ENCODE results near the gene FXR1.
"Not testable (repeated sequence)": the region's sequence is repeated elsewhere in the genome, so short reads cannot be mapped to it uniquely, and the experiment has no call there.

FXR1 gene

DNA sequence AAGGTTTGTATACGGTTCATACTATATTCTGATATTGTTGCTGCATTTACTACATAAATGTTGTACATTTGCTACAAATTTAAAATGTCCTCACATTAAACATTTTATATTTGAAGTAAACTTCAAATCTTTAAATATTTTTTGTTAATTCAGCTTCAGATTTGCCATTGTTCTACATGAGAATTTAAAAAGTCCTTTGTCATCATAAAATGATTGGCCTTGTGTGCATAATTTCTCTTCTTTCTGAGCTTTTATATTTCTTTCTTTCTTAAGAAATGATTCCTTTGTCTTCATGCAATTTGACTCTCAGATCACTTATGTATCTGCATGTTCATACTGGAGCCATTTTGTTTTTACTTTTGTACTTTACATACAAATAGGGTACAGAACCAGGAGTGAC lies 49.1 kb downstream of the FXR1 start:
- Histone ChIP-seq H3K36me3 (ENCODE audit: insufficient read depth, low read length) (peaks cover 89% of the 10 kb centered on the region), H3K4me3 (ENCODE audit: low read length) (no peak overlapping the region), H3K9me3 (ENCODE audit: low read length) (no peaks in the 10 kb centered on the region), H3K27me3 (ENCODE audit: insufficient read depth, low read length) (no peaks in the 10 kb centered on the region), H3K4me1 (ENCODE audit: insufficient read depth, low read length) (no peaks in the 10 kb centered on the region), H2AFZ (ENCODE audit: low read depth, low read length) (no peak overlapping the region)

DNA sequence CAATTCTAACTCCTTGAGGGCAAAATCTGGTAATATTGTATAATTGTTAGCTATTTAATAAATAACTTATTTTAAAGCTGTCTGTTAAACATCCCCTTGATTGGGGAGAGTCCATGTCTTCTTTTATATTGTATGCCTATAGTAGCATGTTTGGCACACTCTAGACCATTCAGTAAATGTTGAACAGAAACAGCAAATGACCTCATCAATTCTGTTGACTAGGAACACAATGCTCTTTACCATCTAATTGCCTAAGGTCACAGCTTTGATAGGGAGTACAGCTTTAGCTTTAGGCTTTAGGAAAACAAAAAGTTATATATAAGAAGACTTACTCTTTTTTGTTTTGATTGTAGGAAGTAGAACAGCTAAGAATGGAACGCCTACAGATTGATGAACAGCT lies 50.1 kb downstream of the FXR1 start:
- H3K4me3 ChIP-seq (ENCODE audit: low read length): no peak overlapping the region
- H2AFZ ChIP-seq (ENCODE audit: low read depth, low read length): no peak overlapping the region
- peaks cover 91% of the 10 kb centered on the region for H3K36me3 ChIP-seq (ENCODE audit: insufficient read depth, low read length)
- H3K4me1 ChIP-seq (ENCODE audit: insufficient read depth, low read length): no peaks in the 10 kb centered on the region
- H3K9me3 ChIP-seq (ENCODE audit: low read length): no peaks in the 10 kb centered on the region
- no peaks in the 10 kb centered on the region for H3K27me3 ChIP-seq (ENCODE audit: insufficient read depth, low read length)

- H3K36me3 ChIP-seq (ENCODE audit: insufficient read depth, low read length): peaks cover 89% of the 10 kb centered on the region
- no peaks in the 10 kb centered on the region for H3K27me3 ChIP-seq (ENCODE audit: insufficient read depth, low read length)
Observed at GRCh38 chr3:180970931-180971330, 58.5 kb downstream of the FXR1 start.

DNA sequence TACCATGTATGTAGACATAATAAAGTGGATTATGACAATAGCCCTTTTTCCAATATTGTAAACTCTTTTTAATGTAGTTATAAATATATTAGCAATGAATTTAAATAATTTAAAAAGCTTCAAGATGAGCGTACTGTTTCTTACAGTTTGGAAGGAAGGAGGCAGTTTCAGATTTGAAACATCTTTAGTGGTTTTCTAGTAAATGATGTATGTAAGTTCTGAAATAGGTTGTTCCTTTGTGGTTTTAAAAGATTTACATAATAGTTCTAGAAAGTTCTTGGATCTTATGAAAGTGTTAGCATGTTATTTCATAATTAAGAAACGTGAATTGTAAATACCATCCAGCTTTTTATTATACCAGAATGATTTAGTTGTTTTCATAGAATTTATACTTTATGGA lies 61.1 kb downstream of the FXR1 start:
- Histone ChIP-seq H3K36me3 (ENCODE audit: insufficient read depth, low read length) (peaks cover 89% of the 10 kb centered on the region), H3K4me3 (ENCODE audit: low read length) (no peak overlapping the region), H3K9me3 (ENCODE audit: low read length) (no peaks in the 10 kb centered on the region), H3K27me3 (ENCODE audit: insufficient read depth, low read length) (no peaks in the 10 kb centered on the region), H2AFZ (ENCODE audit: low read depth, low read length) (no peak overlapping the region), H3K4me1 (ENCODE audit: insufficient read depth, low read length) (peaks cover 7% of the 10 kb centered on the region)

More at GRCh38 chr3:180970931-180971330, 58.5 kb downstream of the FXR1 start:
- Histone ChIP-seq H3K4me1 (ENCODE audit: insufficient read depth, low read length) (no peaks in the 10 kb centered on the region), H3K9me3 (ENCODE audit: low read length) (no peaks in the 10 kb centered on the region), H3K4me3 (ENCODE audit: low read length) (no peak overlapping the region), H2AFZ (ENCODE audit: low read depth, low read length) (no peak overlapping the region)

DNA sequence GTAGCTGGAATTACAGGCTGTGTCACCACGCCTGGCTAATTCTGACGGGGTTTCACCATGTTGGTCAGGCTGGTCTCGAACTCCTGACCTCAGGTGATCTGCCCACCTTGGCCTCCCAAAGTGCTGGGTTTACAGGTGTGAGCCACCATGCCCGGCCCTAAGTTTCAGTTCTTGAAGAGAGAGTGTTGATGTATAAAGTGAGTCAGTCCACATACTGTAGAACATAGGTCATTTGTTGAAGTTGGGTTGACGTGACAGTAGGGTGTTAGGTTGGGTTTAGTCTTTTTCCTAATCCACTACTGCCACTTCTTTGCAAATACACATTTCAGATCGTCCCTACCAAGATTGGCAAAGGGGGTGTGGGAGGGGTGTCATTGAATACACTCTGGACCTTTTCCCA lies 61.8 kb downstream of the FXR1 start:
- Histone ChIP-seq H3K27me3 (ENCODE audit: insufficient read depth, low read length) (no peaks in the 10 kb centered on the region), H3K36me3 (ENCODE audit: insufficient read depth, low read length) (peaks cover 88% of the 10 kb centered on the region), H2AFZ (ENCODE audit: low read depth, low read length) (no peak overlapping the region)

DNA sequence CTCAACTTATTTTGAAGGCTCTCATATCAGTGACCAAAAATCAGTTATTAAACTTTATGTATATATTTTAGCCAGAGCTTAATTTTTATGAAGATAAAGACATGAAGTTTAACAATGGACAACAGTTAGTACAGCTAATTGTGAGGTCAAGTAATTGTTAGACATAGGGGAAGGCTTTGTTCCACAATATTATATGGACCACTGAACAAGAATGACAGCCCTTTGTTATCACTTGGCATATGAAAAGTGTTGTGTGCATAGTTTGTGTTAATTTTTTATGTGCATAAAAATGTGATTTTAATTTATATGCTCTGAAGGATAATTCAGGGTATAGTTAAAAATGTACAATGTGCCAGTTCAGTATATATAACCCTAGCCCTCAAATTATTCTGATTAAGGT lies 65.0 kb downstream of the FXR1 start:
- Histone ChIP-seq H3K9me3 (ENCODE audit: low read length) (no peaks in the 10 kb centered on the region), H3K36me3 (ENCODE audit: insufficient read depth, low read length) (peaks cover 65% of the 10 kb centered on the region), H3K27me3 (ENCODE audit: insufficient read depth, low read length) (no peaks in the 10 kb centered on the region), H3K4me3 (ENCODE audit: low read length) (no peak overlapping the region), H2AFZ (ENCODE audit: low read depth, low read length) (no peak overlapping the region), H3K4me1 (ENCODE audit: insufficient read depth, low read length) (peaks cover 7% of the 10 kb centered on the region)

More for the DNA sequence above, 61.8 kb downstream of the FXR1 start:
- Histone ChIP-seq H3K9me3 (ENCODE audit: low read length) (no peaks in the 10 kb centered on the region), H3K4me1 (ENCODE audit: insufficient read depth, low read length) (peaks cover 7% of the 10 kb centered on the region), H3K4me3 (ENCODE audit: low read length) (no peak overlapping the region)

DNA sequence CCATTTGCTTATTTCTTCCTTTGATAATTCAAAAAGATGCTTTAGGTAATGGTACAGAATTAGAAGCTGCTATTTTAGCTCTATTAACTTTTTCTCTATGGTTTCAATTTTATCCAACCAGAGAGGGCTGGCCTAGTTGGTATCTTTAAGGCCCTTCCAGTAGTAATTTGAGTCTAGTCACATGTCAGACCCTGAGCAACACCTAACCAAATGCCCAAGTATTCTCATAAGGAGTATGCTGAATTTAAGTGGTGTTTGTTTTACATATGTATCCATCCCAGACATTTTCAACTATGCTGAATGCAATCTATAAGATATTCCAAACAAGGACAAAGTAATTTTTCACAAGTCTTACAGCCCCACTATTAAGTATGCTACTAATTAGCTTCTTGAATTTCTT lies 67.5 kb downstream of the FXR1 start:
- no peak overlapping the region for H3K4me3 ChIP-seq (ENCODE audit: low read length)
- no peak overlapping the region for H2AFZ ChIP-seq (ENCODE audit: low read depth, low read length)
- no peaks in the 10 kb centered on the region for H3K27me3 ChIP-seq (ENCODE audit: insufficient read depth, low read length)
- peaks cover 64% of the 10 kb centered on the region for H3K36me3 ChIP-seq (ENCODE audit: insufficient read depth, low read length)
- peaks cover 7% of the 10 kb centered on the region for H3K4me1 ChIP-seq (ENCODE audit: insufficient read depth, low read length)
- H3K9me3 ChIP-seq (ENCODE audit: low read length): no peaks in the 10 kb centered on the region

DNA sequence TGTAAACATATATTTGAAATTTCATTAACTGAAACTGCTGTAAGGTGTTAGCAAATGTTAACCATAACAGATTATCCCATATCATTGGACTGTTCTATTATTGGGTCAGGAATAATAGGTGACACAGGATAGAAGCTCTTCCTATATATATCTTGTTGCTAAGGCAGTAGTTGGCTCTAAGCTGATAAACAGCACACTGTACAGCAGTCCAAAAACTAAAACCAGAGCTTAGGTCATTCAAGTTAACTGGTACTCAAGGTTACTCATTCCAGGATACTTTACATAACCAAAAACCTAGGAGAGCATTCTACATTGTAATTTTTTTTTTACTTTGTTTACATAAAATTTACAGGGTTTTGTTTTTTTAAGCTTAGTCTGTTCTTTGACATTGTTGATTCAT lies 68.1 kb downstream of the FXR1 start:
- H3K9me3 ChIP-seq (ENCODE audit: low read length): no peaks in the 10 kb centered on the region
- no peak overlapping the region for H3K4me3 ChIP-seq (ENCODE audit: low read length)
- H3K36me3 ChIP-seq (ENCODE audit: insufficient read depth, low read length): peaks cover 63% of the 10 kb centered on the region
- H3K27me3 ChIP-seq (ENCODE audit: insufficient read depth, low read length): no peaks in the 10 kb centered on the region
- no peak overlapping the region for H2AFZ ChIP-seq (ENCODE audit: low read depth, low read length)
- peaks cover 7% of the 10 kb centered on the region for H3K4me1 ChIP-seq (ENCODE audit: insufficient read depth, low read length)

DNA sequence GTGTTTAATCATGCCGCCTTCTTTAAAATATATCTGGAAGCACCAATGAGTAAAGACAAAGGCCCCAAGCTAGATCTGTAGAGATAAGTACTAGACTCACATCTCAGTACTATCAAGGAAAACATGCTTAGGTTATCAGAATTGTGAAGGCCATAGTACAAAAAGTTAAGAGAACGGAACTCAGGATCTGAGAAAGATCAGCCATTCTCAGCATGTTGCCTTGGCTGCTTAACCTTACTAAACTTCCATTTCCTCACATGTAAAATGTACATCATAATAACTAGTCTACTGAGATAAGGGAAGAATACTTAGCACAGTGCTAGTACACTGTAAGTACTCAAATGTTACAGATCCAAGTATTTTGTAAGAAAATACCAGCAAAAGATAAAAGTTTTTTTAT lies 69.4 kb downstream of the FXR1 start:
- Histone ChIP-seq H3K27me3 (ENCODE audit: insufficient read depth, low read length) (no peaks in the 10 kb centered on the region), H3K9me3 (ENCODE audit: low read length) (no peaks in the 10 kb centered on the region), H2AFZ (ENCODE audit: low read depth, low read length) (no peak overlapping the region), H3K4me3 (ENCODE audit: low read length) (no peak overlapping the region), H3K4me1 (ENCODE audit: insufficient read depth, low read length) (peaks cover 5% of the 10 kb centered on the region), H3K36me3 (ENCODE audit: insufficient read depth, low read length) (peaks cover 58% of the 10 kb centered on the region)

- Histone ChIP-seq H3K4me1 (ENCODE audit: insufficient read depth, low read length) (no peaks in the 10 kb centered on the region), H2AFZ (ENCODE audit: low read depth, low read length) (no peak overlapping the region), H3K4me3 (ENCODE audit: low read length) (no peak overlapping the region), H3K27me3 (ENCODE audit: insufficient read depth, low read length) (no peaks in the 10 kb centered on the region), H3K36me3 (ENCODE audit: insufficient read depth, low read length) (peaks cover 53% of the 10 kb centered on the region), H3K9me3 (ENCODE audit: low read length) (no peaks in the 10 kb centered on the region)
Observed at GRCh38 chr3:180983136-180983535, 70.7 kb downstream of the FXR1 start.

GRCh38 chr3:180986366-180986765 lies 73.9 kb downstream of the FXR1 start:
- not testable (repeated sequence) for H3K4me1 ChIP-seq (ENCODE audit: insufficient read depth, low read length); H3K4me3 ChIP-seq (ENCODE audit: low read length); H3K9me3 ChIP-seq (ENCODE audit: low read length); H2AFZ ChIP-seq (ENCODE audit: low read depth, low read length); H3K27me3 ChIP-seq (ENCODE audit: insufficient read depth, low read length)
- peaks cover 36% of the 10 kb centered on the region for H3K36me3 ChIP-seq (ENCODE audit: insufficient read depth, low read length)

DNA sequence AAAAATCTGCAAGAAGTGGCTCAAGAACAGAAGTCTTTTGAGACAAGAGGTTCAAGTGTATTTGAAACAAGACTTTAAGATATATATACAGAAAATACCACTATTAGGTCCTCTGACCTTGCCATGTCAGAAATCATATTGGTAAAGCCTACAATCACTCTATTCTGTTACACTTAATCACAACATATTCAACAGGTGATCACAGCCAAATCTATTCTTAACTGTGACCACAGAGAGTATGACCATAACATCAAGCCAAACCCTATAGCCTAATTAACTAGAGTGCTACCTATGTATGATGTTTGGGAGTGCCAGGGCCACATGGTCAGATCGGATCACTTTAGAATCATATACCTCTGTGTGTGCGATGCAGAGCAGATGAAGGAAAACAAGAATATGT lies 74.9 kb downstream of the FXR1 start:
- H3K4me1 ChIP-seq (ENCODE audit: insufficient read depth, low read length): peaks cover 9% of the 10 kb centered on the region

GRCh38 chr3:180989291-180990163 lies 77.1 kb downstream of the FXR1 start, which contains the start of gene DNAJC19:
Gene DNAJC19 (minus strand): TSS chr3:180989736. CDS start chr3:180989602, 134 bp downstream.
- Histone ChIP-seq H3K36me3 (ENCODE audit: insufficient read depth, low read length) (peaks cover 22% of the 10 kb centered on the region), H3K4me1 (ENCODE audit: insufficient read depth, low read length) (peaks cover 9% of the 10 kb centered on the region), H3K27me3 (ENCODE audit: insufficient read depth, low read length) (no peaks in the 10 kb centered on the region), H3K4me3 (ENCODE audit: low read length) (peak within 1 kb of the TSS; percentile 71), H3K9me3 (ENCODE audit: low read length) (no peaks in the 10 kb centered on the region), H2AFZ (ENCODE audit: low read depth, low read length) (peak within 1 kb of the TSS; percentile 50)

More for the DNA sequence above, 74.9 kb downstream of the FXR1 start:
- H3K36me3 ChIP-seq (ENCODE audit: insufficient read depth, low read length): peaks cover 36% of the 10 kb centered on the region
- no peak overlapping the region for H3K4me3 ChIP-seq (ENCODE audit: low read length)
- no peak overlapping the region for H2AFZ ChIP-seq (ENCODE audit: low read depth, low read length)
- no peaks in the 10 kb centered on the region for H3K27me3 ChIP-seq (ENCODE audit: insufficient read depth, low read length)
- no peaks in the 10 kb centered on the region for H3K9me3 ChIP-seq (ENCODE audit: low read length)
